WERI-Rb-1 (cell line): ENCODE results near the gene CTTN.

Experiments used
- DNase-seq: peaks from one replicate; pipeline ENCODE4 v3.0.0-alpha.2; 2020
- H3K27ac ChIP-seq: fragments of 250-450 bp; sonication (Bioruptor Pico); 2 replicates; pipeline ENCODE4 v1.5.1; 2020; ENCODE audit warnings: mild to moderate bottlenecking, moderate library complexity
- H3K27me3 ChIP-seq: fragments of 250-450 bp; sonication (Bioruptor Pico); 2 replicates; pipeline ENCODE4 v1.5.1; 2021; ENCODE audit warnings: mild to moderate bottlenecking, low read depth, moderate library complexity; ENCODE audit not compliant: insufficient read depth, severe bottlenecking
- H3K36me3 ChIP-seq: fragments of 250-450 bp; sonication (Bioruptor Pico); 2 replicates; pipeline ENCODE4 v1.5.1; 2020; ENCODE audit warnings: mild to moderate bottlenecking, moderate library complexity
- H3K4me3 ChIP-seq: 2 replicates; pipeline ENCODE4 v1.5.1; 2011; ENCODE audit warnings: low read depth, mild to moderate bottlenecking, control low read depth, low read length
- H3K9me3 ChIP-seq: fragments of 250-450 bp; sonication (Bioruptor Pico); 2 replicates; pipeline ENCODE4 v1.5.1; 2021; ENCODE audit warnings: mild to moderate bottlenecking, moderate library complexity; ENCODE audit not compliant: severe bottlenecking
- CTCF ChIP-seq: IDR thresholded peaks from 2 replicates; pipeline ENCODE4 v1.5.1; 2011; ENCODE audit warnings: low read depth, mild to moderate bottlenecking, control low read depth, inconsistent platforms, low read length

Gene CTTN

GRCh38 chr11:70474710-70475109, 76.4 kb downstream of the CTTN start:
- H3K36me3 ChIP-seq = no peaks in the 10 kb centered on the region
- TF ChIP-seq CTCF = no peak
- H3K4me3 ChIP-seq = no peak overlapping the region
- H3K9me3 ChIP-seq = no peaks in the 10 kb centered on the region
- H3K27me3 ChIP-seq = no peaks in the 10 kb centered on the region
- no peak overlapping the region for H3K27ac ChIP-seq
- DNase-seq = no peak

- Histone ChIP-seq H3K27me3 (no peaks in the 10 kb centered on the region), H3K36me3 (no peaks in the 10 kb centered on the region), H3K4me3 (no peak overlapping the region), H3K27ac (peak overlapping the region; percentile 77), H3K9me3 (no peaks in the 10 kb centered on the region)
- no peak for TF ChIP-seq CTCF
- no peak for DNase-seq
Measured at GRCh38 chr11:70476669-70477068, 78.3 kb downstream of the CTTN start.

GRCh38 chr11:70477176-70477575, 78.8 kb downstream of the CTTN start:
- no peaks in the 10 kb centered on the region for H3K36me3 ChIP-seq
- H3K4me3 ChIP-seq = no peak overlapping the region
- no peaks in the 10 kb centered on the region for H3K9me3 ChIP-seq
- TF ChIP-seq CTCF = no peak
- H3K27me3 ChIP-seq = no peaks in the 10 kb centered on the region
- peak overlapping the region; percentile 77 for H3K27ac ChIP-seq
- DNase-seq = no peak

- Histone ChIP-seq H3K4me3 (no peak overlapping the region), H3K27me3 (no peaks in the 10 kb centered on the region), H3K27ac (peak overlapping the region; percentile 77), H3K36me3 (no peaks in the 10 kb centered on the region), H3K9me3 (no peaks in the 10 kb centered on the region)
- peak; percentile 91 for DNase-seq
- no peak for TF ChIP-seq CTCF
Measured at GRCh38 chr11:70477609-70478008, 79.3 kb downstream of the CTTN start.

GRCh38 chr11:70478166-70478890, 80.0 kb downstream of the CTTN start:
- H3K27ac ChIP-seq = peak overlapping the region; percentile 77
- DNase-seq = no peak
- H3K27me3 ChIP-seq = no peaks in the 10 kb centered on the region
- H3K36me3 ChIP-seq = no peaks in the 10 kb centered on the region
- no peaks in the 10 kb centered on the region for H3K9me3 ChIP-seq
- no peak for TF ChIP-seq CTCF
- H3K4me3 ChIP-seq = no peak overlapping the region

GRCh38 chr11:70480711-70481110, 82.4 kb downstream of the CTTN start:
- TF ChIP-seq CTCF = no peak
- no peak overlapping the region for H3K27ac ChIP-seq
- no peaks in the 10 kb centered on the region for H3K27me3 ChIP-seq
- H3K36me3 ChIP-seq = peaks cover 3% of the 10 kb centered on the region; the same call in 1 of the 2 replicates
- no peak for DNase-seq
- H3K4me3 ChIP-seq = no peak overlapping the region
- H3K9me3 ChIP-seq = no peaks in the 10 kb centered on the region
